ENCODE data around the gene ARMH1. TPM values are rescaled to one million over a fixed set of nuclear protein-coding genes. Genes with fewer than 3 reads are reported as not detected.
A peak's percentile ranks its signal among the peaks of the same experiment; 100 is the strongest.

Gene ARMH1
- total RNA-seq, 4 donors from 2014 or later = 0.40 to 2.5 (median 0.96) TPM; not detected in 1

DNA sequence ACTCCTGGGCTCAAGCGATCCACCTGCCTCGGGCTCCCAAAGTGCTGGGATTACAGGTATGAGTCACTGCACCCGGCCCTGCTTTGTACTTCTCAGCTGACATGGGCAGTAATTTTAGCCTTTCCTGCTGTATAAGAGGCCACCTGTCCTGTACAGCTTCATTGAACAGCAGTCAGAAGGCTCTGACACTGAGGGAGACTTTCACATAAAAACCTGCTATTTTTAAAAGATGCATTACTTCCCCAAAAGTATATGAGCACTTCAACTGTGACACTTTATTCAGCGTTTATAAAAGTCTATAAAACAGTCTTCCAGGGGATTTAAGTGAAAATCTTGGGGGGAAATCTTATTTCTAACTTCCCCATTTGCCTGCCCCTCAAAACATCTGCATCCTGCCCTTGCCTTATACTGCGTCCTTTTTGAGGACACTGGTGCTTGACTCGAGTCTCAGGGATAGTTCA lies 38.8 kb downstream of the ARMH1 start:
- Histone ChIP-seq H3K27ac (no peak overlapping the region), H3K36me3 (no peaks in the 10 kb centered on the region), H3K9me3 (no peaks in the 10 kb centered on the region), H3K4me3 (no peak overlapping the region), H3K27me3 (no peaks in the 10 kb centered on the region), H3K4me1 (peaks cover 0 to 13% (median 2%) of the 10 kb centered on the region in 4 donors)
- TF ChIP-seq EP300 (IDR thresholded peaks at IDR 0.05; ENCODE audit: low read depth) = no peak
- TF ChIP-seq, protein P1, sequence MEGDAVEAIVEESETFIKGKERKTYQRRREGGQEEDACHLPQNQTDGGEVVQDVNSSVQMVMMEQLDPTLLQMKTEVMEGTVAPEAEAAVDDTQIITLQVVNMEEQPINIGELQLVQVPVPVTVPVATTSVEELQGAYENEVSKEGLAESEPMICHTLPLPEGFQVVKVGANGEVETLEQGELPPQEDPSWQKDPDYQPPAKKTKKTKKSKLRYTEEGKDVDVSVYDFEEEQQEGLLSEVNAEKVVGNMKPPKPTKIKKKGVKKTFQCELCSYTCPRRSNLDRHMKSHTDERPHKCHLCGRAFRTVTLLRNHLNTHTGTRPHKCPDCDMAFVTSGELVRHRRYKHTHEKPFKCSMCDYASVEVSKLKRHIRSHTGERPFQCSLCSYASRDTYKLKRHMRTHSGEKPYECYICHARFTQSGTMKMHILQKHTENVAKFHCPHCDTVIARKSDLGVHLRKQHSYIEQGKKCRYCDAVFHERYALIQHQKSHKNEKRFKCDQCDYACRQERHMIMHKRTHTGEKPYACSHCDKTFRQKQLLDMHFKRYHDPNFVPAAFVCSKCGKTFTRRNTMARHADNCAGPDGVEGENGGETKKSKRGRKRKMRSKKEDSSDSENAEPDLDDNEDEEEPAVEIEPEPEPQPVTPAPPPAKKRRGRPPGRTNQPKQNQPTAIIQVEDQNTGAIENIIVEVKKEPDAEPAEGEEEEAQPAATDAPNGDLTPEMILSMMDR (IDR thresholded peaks at IDR 0.05) = no peak
- no peak for TF ChIP-seq POLR2A (IDR thresholded peaks at IDR 0.05)
- no peak for TF ChIP-seq POLR2AphosphoS5 (IDR thresholded peaks at IDR 0.05)
- in situ Hi-C loops (cut with MboI; ENCODE audit: low pct_ligation_motif_present in 1 of 4, low pct_unique_long_range_greater_than_20kb in 1 of 4, low sequenced_read_pairs in 3 of 4) = no loop called here
- intact Hi-C loops (cut with DNase I; ENCODE audit: low total_unique reads) = no loop called here
- no peak for DNase-seq
- WGBS, 2 donors (ENCODE audit: low coverage in 1 of 2) = 23 to 31% methylated on average over 3 to 6 of the region's 6 CpGs

DNA sequence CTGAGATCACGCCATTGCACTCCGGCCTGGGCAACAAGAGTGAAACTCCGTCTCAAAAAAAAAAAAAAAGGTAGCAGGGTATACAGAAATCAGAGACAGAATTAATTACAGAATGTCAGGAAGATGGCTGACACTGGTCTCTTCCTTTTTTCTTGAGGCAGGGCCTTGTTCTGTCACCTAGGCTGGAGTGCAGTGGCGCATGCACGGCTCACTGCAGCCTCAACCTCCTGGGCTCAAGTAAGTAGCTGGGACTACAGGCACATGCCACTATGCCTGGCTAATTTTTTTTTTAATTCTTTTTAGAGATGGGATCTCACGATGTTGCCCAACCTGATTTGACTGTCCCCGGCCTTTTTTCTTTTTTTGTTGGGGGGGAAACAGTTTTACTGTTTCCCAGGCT lies 40.0 kb downstream of the ARMH1 start:
- TF ChIP-seq POLR2A (IDR thresholded peaks at IDR 0.05) = no peak
- TF ChIP-seq EP300 (IDR thresholded peaks at IDR 0.05; ENCODE audit: low read depth) = no peak
- TF ChIP-seq, protein P1 (IDR thresholded peaks at IDR 0.05) = no peak
- TF ChIP-seq POLR2AphosphoS5 (IDR thresholded peaks at IDR 0.05) = no peak
- 77 to 85% methylated on average over 4 to 7 of the region's 7 CpGs for WGBS, 2 donors (ENCODE audit: low coverage in 1 of 2)
- in situ Hi-C loops (cut with MboI; ENCODE audit: low pct_ligation_motif_present in 1 of 4, low pct_unique_long_range_greater_than_20kb in 1 of 4, low sequenced_read_pairs in 3 of 4) = no loop called here
- no peaks in the 10 kb centered on the region for H3K9me3 ChIP-seq
- DNase-seq = no peak
- no peak overlapping the region for H3K27ac ChIP-seq
- no peak overlapping the region for H3K4me3 ChIP-seq
- no peaks in the 10 kb centered on the region for H3K36me3 ChIP-seq
- H3K27me3 ChIP-seq = no peaks in the 10 kb centered on the region
- H3K4me1 ChIP-seq = peaks cover 0 to 11% (median 2%) of the 10 kb centered on the region in 4 donors
- intact Hi-C loops (cut with DNase I; ENCODE audit: low total_unique reads) = no loop called here

DNA sequence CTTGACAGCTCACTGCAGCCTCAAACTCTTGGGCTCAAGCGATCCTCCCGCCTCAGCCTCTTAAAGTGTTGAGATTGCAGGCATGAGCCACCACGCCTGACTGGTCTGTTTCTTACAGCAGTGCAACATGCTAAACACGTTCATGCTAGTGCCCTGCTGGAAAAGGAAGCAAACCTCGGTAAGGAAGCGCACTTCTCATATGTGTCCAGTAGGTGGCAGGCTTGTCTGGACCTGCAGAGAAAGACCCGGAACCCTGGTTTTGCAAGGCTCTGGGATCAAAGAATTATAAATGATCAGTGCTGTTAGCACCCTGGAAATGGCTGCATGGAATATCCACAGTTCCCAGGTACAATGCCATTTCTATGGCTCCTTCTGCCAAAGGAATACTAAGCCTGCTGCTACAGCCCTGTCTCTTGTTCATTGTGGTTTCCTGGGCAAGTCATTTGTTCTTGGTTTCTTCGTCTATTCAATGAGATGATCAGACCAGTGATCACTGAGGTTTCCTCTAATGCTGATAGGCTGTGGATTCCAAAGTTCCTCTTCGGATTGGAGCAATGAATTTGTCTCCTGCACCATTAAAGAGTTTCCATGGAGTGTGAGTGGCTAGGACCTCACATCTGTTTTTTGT lies 40.5 kb downstream of the ARMH1 start:
- intact Hi-C loops (cut with DNase I; ENCODE audit: low total_unique reads) = no loop called here
- Histone ChIP-seq H3K4me3 (no peak overlapping the region), H3K9me3 (no peaks in the 10 kb centered on the region), H3K27me3 (no peaks in the 10 kb centered on the region), H3K27ac (no peak overlapping the region), H3K4me1 (peaks cover 0 to 11% (median 2%) of the 10 kb centered on the region in 4 donors), H3K36me3 (no peaks in the 10 kb centered on the region)
- in situ Hi-C loops (cut with MboI; ENCODE audit: low pct_ligation_motif_present in 1 of 4, low pct_unique_long_range_greater_than_20kb in 1 of 4, low sequenced_read_pairs in 3 of 4) = no loop called here
- peak; percentile 75 for DNase-seq
- TF ChIP-seq EP300 (IDR thresholded peaks at IDR 0.05; ENCODE audit: low read depth) = no peak
- TF ChIP-seq, protein P1 (IDR thresholded peaks at IDR 0.05) = peak; percentile 79 to 95 (median 90)
- 11% methylated on average over 9 of the region's 9 CpGs; no CpG with 5 or more reads in 1 of the 2 donors for whole genome bisulfite sequencing, 2 donors (ENCODE audit: low coverage in 1 of 2)

DNA sequence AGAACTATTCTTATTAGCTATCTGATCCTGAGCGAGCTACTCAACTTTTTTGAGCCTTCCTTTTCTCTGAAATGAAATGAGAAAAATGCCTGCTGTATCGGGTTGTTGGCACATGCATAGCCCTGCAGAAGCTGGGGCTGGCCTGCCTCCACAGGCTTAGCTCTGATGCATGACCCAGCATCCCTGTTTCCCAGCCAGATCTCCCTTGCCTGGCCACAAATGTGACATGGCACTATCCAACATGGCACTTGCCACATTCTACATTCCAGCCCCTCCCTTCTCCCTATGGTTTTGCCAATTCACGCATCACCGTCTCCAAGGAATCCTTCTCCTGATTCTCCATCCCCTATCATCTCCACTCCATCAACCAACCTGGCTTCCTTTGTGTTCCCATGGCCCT lies 42.6 kb downstream of the ARMH1 start:
- no peak overlapping the region for H3K4me3 ChIP-seq
- in situ Hi-C loops (cut with MboI; ENCODE audit: low pct_ligation_motif_present in 1 of 4, low pct_unique_long_range_greater_than_20kb in 1 of 4, low sequenced_read_pairs in 3 of 4) = no loop called here
- no peaks in the 10 kb centered on the region for H3K27me3 ChIP-seq
- no peak overlapping the region for H3K27ac ChIP-seq
- no peak for TF ChIP-seq EP300 (IDR thresholded peaks at IDR 0.05; ENCODE audit: low read depth)
- no peak for TF ChIP-seq POLR2A (IDR thresholded peaks at IDR 0.05)
- TF ChIP-seq POLR2AphosphoS5 (IDR thresholded peaks at IDR 0.05) = no peak
- TF ChIP-seq, protein P1 (IDR thresholded peaks at IDR 0.05) = no peak
- DNase-seq = no peak
- peaks cover 0 to 13% (median 2%) of the 10 kb centered on the region in 4 donors for H3K4me1 ChIP-seq
- H3K9me3 ChIP-seq = no peaks in the 10 kb centered on the region
- WGBS, 2 donors (ENCODE audit: low coverage in 1 of 2) = 88% methylated on average over 4 of the region's 4 CpGs; no CpG with 5 or more reads in 1 of the 2 donors
- intact Hi-C loops (cut with DNase I; ENCODE audit: low total_unique reads) = no loop called here
- no peaks in the 10 kb centered on the region for H3K36me3 ChIP-seq

Measured in transverse colon (tissue), 4 donors.